Heart left ventricle (tissue), 16 donors: ENCODE measurements around the gene SCGB3A2. TPM values are rescaled to one million over a fixed set of nuclear protein-coding genes. Genes with fewer than 3 reads are reported as not detected.

ENCODE experiments used
- ATAC-seq, 4 donors: fragments of 200-7000 bp; cut with Tn5 transposase; one replicate each; pipeline ENCODE4 v1.9.1; 2020 to 2022; ENCODE audit warnings: moderate library complexity in 4 of 4, mild to moderate bottlenecking in 3 of 4, moderate number of reproducible peaks in 1 of 4
- DNase-seq, 5 donors: peaks; one replicate each; pipeline ENCODE4 v3.0.0-alpha.2; 2020
- H3K27ac ChIP-seq, 12 donors: fragments of 200-600 bp; sonication (generic) in 4 of 12; one replicate each; pipeline versions ENCODE4 v1.5.0 to v1.8.0; 2016 to 2022; ENCODE audit warnings: mild to moderate bottlenecking in 2 of 12
- H3K27me3 ChIP-seq, 9 donors: fragments of 200-600 bp; sonication (generic) in 2 of 9; one replicate each; pipeline versions ENCODE4 v1.5.1 to v1.8.0; 2016 to 2022; ENCODE audit warnings: mild to moderate bottlenecking in 3 of 9
- H3K36me3 ChIP-seq, 9 donors: fragments of 200-600 bp; sonication (generic) in 2 of 9; one replicate each; pipeline versions ENCODE4 v1.5.0 to v1.8.0; 2018 to 2022; ENCODE audit warnings: mild to moderate bottlenecking in 2 of 9
- H3K4me1 ChIP-seq, 12 donors: fragments of 200-600 bp; sonication (generic) in 4 of 12; one replicate each; pipeline versions ENCODE4 v1.5.0 to v1.8.0; 2016 to 2022; ENCODE audit warnings: mild to moderate bottlenecking in 3 of 12
- H3K4me3 ChIP-seq, 12 donors: fragments of 200-600 bp; sonication (generic) in 4 of 12; one replicate each; pipeline versions ENCODE4 v1.5.0 to v1.8.0; 2017 to 2022; ENCODE audit warnings: mild to moderate bottlenecking in 9 of 12, moderate library complexity in 4 of 12
- H3K9me3 ChIP-seq, 12 donors: fragments of 200-600 bp; sonication (generic) in 4 of 12; one replicate each; pipeline versions ENCODE4 v1.5.0 to v1.8.0; 2016 to 2022; ENCODE audit warnings: mild to moderate bottlenecking in 1 of 12
- POLR2A ChIP-seq, 2 donors: fragments of 450-650 bp; IDR thresholded peaks; one replicate each; pipeline ENCODE4 v1.6.1; 2017; ENCODE audit warnings: antibody characterized with exemption in 2 of 2, mild to moderate bottlenecking in 2 of 2, moderate library complexity in 2 of 2
- WGBS, 4 donors: extraction: QIAGEN DNeasy Blood & Tissue Kit in 2 of 4; methylation state at CpG; one replicate each; pipeline versions ENCODE4 v1.1.5 to v1.1.7; 2013 to 2018; 5-methylcytosine and 5-hydroxymethylcytosine counted together
- intact Hi-C, 10 donors: fragments of 100-400 bp; cut with DNase I; formaldehyde crosslinking; loops; one replicate each; pipeline versions ENCODE4 v1.11.1 to v1.14.2; 2022
- polyA plus RNA-seq, 2 donors: library from polyadenylated mRNA; stranded (reverse); fragments of 200-250 nt; gene quantifications; one replicate each; pipeline ENCODE4 v1.2.3, GENCODE V29; 2013
- total RNA-seq, 9 donors: library from RNA; depleted of rRNA in 2 of 9; stranded (reverse); fragments of >200 nt in 2 of 9; fragmentation: NEBNext Ultra II Directional in 3 of 9; extraction: Animal tissue kit (Norgen Biotek cat#: 25700) in 3 of 9; gene quantifications; one replicate each; pipeline versions ENCODE4 v1.1.0 to v1.2.4, GENCODE V29; 2016 to 2023
- TF ChIP-seq, protein P1 (sequence below), 12 donors: fragments of 200-600 bp; sonication (generic) in 4 of 12; IDR thresholded peaks; one replicate each; pipeline versions ENCODE4 v1.5.0 to v1.8.0; 2018 to 2022; ENCODE audit warnings: antibody characterized with exemption in 12 of 12, mild to moderate bottlenecking in 5 of 12
- donor health status: ischemic (EF 13 %, LVEDD 7.1; RV severe dilation, severe dysfunction).
- donor health status: healthy with polysubstance abuse.
- donor health status: DM: no; HTN: yes; CAD: no.
- donor health status: DM: no; HTN: no; CAD: no.
- donor health status: ischemic (EF 25% LVEDD 6.9; RV normal size, moderate dysfunction).
- donor health status: ischemic (EF 25% LVEDD 5.7; RV mildly dilated, moderate dysfunction).
- donor health status: healthy.
- donor health status: DM: yes; HTN: yes; CAD: no.
- donor health status: ischemic (EF 35%, LVEDD 5.7; RV mildly dilated, moderate dysfunction).
- donor health status: nonischemic (EF 11% LVEDD 7.7; RV severe dilation, severe dysfunction).
- donor health status: DM: yes; HTN: yes; CAD: no.
- donor health status: PGD.
- donor health status: ischemic (EF 29% LVEDD 5.4; RV normal size, mild dysfunction).
- donor health status: nonischemic (EF 23%, LVEDD 6.1; RV moderate dilation, normal function).

The SCGB3A2 gene
- total and polyA plus RNA-seq, 11 donors: 0.30 TPM; not detected in 10

DNA sequence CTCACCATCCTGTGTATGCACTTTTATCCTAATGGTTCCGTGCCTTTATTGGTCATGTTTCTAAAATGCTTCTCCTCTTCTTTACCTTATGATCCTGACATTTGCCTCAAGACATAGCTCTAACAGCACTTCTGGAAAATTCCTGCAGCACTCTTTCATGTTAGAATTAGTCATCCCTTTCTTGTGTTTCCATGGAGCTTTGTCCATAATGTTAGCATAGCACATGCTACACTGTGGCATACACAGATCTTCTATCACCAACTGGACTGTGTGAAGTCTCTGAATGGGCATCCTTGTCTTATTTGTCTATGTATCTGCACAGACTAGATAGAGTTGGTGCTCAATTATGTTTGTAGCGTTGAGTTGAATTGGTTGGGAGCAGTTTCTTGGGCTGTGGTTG, 2.0 kb downstream of the SCGB3A2 start:
- Histone ChIP-seq H3K4me1 (peaks cover 0 to 10% (median 0%) of the 10 kb centered on the region in 12 donors), H3K4me3 (no peak overlapping the region), H3K36me3 (no peaks in the 10 kb centered on the region), H3K9me3 (no peaks in the 10 kb centered on the region), H3K27ac (no peak overlapping the region), H3K27me3 (no peaks in the 10 kb centered on the region)
- DNase-seq (no peak), ATAC-seq (no peak)
- 87 to 97% (median 92%) methylated on average over 2 of the region's 2 CpGs for WGBS, 4 donors
- intact Hi-C loops: loop anchor here in 1 of 10 donors (10.0 kb wide), 1 partner anchor 54 kb away; no protein-coding TSS in a partner anchor
- TF ChIP-seq, protein P1, sequence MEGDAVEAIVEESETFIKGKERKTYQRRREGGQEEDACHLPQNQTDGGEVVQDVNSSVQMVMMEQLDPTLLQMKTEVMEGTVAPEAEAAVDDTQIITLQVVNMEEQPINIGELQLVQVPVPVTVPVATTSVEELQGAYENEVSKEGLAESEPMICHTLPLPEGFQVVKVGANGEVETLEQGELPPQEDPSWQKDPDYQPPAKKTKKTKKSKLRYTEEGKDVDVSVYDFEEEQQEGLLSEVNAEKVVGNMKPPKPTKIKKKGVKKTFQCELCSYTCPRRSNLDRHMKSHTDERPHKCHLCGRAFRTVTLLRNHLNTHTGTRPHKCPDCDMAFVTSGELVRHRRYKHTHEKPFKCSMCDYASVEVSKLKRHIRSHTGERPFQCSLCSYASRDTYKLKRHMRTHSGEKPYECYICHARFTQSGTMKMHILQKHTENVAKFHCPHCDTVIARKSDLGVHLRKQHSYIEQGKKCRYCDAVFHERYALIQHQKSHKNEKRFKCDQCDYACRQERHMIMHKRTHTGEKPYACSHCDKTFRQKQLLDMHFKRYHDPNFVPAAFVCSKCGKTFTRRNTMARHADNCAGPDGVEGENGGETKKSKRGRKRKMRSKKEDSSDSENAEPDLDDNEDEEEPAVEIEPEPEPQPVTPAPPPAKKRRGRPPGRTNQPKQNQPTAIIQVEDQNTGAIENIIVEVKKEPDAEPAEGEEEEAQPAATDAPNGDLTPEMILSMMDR (IDR thresholded peaks at IDR 0.05): no peak
- no peak for TF ChIP-seq POLR2A (IDR thresholded peaks at IDR 0.05)

DNA sequence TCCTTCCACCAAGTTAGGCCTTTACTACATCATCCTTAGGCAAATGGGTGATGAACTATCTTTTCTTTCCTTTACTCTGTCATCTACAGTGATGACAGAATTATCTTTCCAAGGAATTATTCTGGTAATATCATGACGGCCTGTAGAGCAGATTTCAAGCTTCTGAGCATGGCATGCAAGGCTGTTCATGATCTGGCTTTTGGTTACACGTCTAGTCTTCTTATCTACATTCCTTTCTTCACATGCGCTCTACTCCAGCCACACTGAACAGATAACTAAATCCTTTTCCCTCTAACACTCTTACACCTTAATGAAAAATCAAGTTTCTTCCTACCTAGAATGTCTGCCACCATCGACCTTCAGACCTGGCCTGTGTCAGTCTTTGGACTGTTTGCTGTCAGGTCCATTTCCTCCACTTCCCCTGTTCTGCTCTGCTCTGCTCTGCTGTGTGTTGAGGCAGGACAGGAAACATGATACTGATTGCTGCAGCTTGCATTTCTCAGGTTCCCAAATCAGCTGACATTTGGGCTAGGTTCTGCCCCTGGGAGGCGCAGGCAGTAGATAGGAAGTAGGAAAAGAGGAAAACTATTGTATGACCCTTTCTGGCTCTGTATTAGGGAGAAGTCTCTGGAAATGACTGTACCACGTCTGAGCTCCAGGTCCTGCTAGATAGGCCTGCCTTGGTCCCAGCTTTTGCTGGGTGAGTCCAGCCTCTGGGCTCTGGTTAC, 4.2 kb downstream of the SCGB3A2 start:
- no peaks in the 10 kb centered on the region for H3K9me3 ChIP-seq
- intact Hi-C loops: loop anchor here in 1 of 10 donors (10.0 kb wide), 1 partner anchor 52 kb away; no protein-coding TSS in a partner anchor
- H3K4me1 ChIP-seq: peaks cover 0 to 10% (median 0%) of the 10 kb centered on the region in 12 donors
- ATAC-seq (peak in 3 of 4 donors; percentile 58 to 75 (median 69)), DNase-seq (no peak)
- no peaks in the 10 kb centered on the region for H3K36me3 ChIP-seq
- no peak overlapping the region for H3K4me3 ChIP-seq
- TF ChIP-seq POLR2A (IDR thresholded peaks at IDR 0.05): no peak
- TF ChIP-seq, protein P1 (IDR thresholded peaks at IDR 0.05): no peak
- peak overlapping the region in 1 of 12 donors; percentile 3 for H3K27ac ChIP-seq
- no peaks in the 10 kb centered on the region for H3K27me3 ChIP-seq
- 20 to 26% (median 23%) methylated on average over 6 of the region's 6 CpGs for WGBS, 4 donors

- ATAC-seq (no peak), DNase-seq (no peak)
- Histone ChIP-seq H3K27me3 (no peaks in the 10 kb centered on the region), H3K36me3 (no peaks in the 10 kb centered on the region), H3K4me1 (peaks cover 0 to 15% (median 0%) of the 10 kb centered on the region in 12 donors), H3K4me3 (no peak overlapping the region), H3K27ac (no peak overlapping the region), H3K9me3 (no peaks in the 10 kb centered on the region)
- TF ChIP-seq, protein P1 (IDR thresholded peaks at IDR 0.05): peak; percentile 22 to 65 (median 50)
- no peak for TF ChIP-seq POLR2A (IDR thresholded peaks at IDR 0.05)
- WGBS, 4 donors: 14 to 20% (median 19%) methylated on average over 3 of the region's 3 CpGs
- intact Hi-C loops: loop anchor here in 9 of 10 donors (1.0 to 10.0 kb wide), 5 partner anchors 28 to 48 kb away; no protein-coding TSS in a partner anchor
Measured at GRCh38 chr5:147887026-147887627, 8.6 kb downstream of the SCGB3A2 start.

GRCh38 chr5:147887930-147888329, 9.4 kb downstream of the SCGB3A2 start:
- Histone ChIP-seq H3K4me1 (peaks cover 0 to 9% (median under 1%) of the 10 kb centered on the region in 12 donors), H3K4me3 (no peak overlapping the region), H3K36me3 (no peaks in the 10 kb centered on the region), H3K27ac (no peak overlapping the region), H3K9me3 (no peaks in the 10 kb centered on the region), H3K27me3 (no peaks in the 10 kb centered on the region)
- no peak for ATAC-seq
- intact Hi-C loops: loop anchor here (1.0 to 10.0 kb wide), 5 partner anchors 29 to 47 kb away; no protein-coding TSS in a partner anchor
- TF ChIP-seq POLR2A (IDR thresholded peaks at IDR 0.05): no peak
- TF ChIP-seq, protein P1 (IDR thresholded peaks at IDR 0.05): no peak
- no peak for DNase-seq
- WGBS, 4 donors: 72 to 75% (median 74%) methylated on average over 2 of the region's 2 CpGs
